Cerebellar nuclear complex (tissue), 1 donor: ENCODE results near the gene TRIM40.

Experiments
- DNase-seq, 2 experiments: peaks; one replicate each; lab custom pipeline; 2025; lab: John Stamatoyannopoulos, UW

The TRIM40 gene, protein sequence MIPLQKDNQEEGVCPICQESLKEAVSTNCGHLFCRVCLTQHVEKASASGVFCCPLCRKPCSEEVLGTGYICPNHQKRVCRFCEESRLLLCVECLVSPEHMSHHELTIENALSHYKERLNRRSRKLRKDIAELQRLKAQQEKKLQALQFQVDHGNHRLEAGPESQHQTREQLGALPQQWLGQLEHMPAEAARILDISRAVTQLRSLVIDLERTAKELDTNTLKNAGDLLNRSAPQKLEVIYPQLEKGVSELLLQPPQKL

DNA sequence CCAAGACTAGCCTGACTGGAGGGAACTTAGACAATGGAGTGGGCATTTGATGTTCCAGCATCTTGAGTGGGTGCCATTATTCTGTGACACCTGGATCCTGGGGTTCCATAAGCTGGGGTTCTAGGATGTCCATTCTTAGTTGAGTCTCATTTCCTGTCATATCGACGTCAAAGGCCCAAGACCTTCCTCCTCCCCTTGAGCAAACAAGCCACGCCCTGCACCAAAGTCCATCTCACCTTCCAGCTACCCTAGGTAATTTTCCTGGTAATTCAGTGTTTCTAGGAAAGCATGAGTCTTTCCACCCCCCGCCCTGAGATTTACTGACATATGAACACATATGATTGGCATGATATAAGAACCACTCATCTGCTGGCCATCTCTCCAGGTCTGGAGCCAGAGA lies at the start of gene TRIM40:
Gene TRIM40, plus strand, starts transcription at position 384 of the 400 bp plus-strand sequence. CDS start 897 bp downstream, outside the sequence.
- no peak for DNase-seq

DNA sequence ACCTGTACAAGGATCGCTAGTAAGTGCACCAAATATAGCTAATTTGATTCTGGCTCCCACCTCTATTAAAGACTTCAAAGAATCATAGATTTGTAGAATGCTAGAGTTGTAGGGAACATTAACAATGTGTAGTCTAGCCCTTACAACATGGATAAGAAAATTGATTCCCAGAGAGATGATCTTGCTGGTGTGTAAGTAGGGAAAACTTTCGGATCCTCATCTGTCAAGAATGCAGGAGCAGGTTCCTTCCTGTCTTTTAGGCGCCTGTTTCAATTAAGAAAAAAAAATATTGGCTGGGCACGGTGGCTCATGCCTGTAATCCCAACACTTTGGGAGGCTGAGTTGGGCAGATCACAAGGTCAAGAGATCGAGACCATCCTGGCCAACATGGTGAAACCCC lies 48.1 kb upstream of the TRIM40 start:
- DNase-seq = no peak

DNA sequence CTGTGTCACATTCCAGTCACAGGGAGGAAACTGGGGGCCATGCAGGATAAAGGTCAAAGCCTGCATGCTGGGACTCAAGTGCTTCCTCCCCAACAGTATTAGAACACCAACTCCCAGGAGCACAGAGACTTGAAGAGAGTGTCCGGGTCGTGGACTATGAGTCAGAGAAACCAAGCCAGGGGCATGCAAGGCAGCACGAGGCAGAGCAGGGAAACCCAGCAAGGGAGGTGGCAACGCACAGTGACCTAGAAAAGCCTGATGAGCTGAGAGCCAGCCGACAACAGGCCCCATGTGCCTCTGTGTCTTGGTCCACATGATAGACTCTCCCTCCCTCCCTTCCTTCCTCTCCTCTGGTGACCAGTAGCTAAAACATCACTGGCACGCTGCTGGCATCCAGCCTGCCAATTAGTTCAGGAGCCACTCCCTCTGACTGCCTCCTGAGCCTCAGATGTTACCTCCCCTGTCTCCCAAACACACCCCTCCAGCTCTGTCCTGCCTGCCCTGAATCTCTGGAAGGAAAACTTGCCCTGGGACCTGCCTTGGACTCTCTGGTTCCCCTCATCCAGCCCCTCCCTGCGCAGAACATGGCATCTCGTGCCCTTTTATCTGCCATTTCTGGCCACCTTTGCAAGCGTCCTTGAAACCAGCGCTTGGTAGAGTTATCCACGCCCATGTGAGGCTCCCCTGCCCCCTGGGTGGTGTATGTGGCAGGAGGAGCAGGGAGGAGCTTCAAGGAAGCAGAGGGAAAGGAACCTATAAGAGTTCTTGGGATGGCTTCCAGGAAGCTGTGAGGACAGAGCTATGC lies 44.2 kb upstream of the TRIM40 start:
- DNase-seq = no peak

DNA sequence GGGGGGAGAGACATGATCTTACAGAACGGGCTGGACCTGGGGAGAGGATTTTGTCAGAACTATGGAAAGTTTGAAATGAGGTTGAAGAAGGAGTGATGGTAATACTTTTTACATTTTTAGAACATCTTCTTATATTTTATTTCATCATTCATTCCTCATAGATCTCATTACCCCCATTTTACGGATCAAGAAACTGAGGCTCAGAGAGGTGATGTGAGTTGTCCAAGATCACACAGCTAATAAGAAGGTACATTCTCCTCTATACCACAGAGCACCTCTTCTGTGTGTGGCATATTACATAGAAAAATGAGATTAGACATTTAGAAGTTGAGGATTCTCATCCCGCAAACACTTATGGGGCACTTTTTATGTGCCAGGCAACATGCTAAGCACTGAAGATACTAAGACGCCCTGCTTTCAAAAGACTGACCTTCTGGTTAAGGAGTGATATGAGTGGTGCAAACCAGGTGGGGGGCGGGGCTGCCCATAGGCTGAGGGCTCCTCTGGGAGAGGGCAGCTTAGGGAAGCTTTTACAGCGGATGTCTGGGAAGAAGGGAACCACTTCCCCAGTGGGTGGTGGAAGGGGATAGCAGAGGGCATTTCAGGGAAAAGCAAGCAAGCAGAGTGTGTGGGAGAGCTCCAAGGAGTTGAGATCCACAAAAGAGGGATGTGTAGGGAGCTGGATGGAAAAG lies 42.9 kb upstream of the TRIM40 start:
- no peak for DNase-seq

DNA sequence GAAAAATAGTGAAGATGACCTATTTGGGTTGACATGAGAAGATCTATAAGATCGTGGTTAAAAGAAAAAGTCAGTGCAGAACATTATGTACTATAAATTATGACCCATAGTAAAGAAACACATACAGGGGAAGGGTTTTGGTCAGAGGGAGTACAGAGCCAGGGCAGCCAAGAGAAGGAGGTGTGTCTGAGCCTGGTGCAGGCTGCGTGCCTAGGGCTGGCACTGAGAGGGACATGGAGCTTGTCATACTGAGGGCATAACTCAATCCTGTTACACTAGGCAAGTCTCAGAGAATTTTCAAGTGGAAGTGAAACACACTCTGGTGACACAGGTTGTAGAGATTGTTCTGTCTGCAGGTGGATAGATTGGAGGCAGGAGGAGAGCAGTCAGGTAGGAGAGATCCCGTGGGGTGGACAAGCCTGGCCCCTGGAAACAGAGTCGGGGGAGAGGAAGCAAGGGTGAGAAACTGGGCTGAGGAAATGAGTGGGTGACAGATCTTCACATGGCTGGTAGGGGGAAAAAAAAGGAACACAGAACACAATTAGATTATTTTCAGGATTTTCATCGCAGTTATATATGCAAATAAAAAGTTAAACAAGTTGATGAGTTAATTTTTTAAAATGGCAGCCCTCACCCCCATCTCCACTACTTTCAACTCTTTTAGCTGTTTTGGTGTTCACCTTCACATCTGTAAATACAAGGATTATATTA lies 41.8 kb upstream of the TRIM40 start:
- no peak for DNase-seq

DNA sequence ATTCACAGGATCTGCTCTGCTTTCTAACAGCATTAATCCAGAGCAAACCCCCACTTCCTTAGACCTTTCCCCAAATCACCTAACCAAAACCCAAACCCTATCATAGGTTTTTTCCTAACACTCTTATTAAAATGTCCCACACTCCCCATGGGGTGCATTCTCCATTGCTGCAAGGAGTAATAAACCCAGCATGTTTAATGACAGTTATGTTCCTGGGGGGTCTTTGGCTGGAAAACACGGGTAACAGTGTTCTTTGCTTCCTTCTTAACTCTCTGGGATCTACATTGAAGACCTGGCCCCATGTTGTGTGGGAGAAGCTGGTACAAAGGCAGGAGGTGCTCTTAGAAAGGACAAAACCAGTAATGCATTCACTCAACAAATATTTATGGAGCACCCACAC lies 39.1 kb upstream of the TRIM40 start:
- DNase-seq = no peak

DNA sequence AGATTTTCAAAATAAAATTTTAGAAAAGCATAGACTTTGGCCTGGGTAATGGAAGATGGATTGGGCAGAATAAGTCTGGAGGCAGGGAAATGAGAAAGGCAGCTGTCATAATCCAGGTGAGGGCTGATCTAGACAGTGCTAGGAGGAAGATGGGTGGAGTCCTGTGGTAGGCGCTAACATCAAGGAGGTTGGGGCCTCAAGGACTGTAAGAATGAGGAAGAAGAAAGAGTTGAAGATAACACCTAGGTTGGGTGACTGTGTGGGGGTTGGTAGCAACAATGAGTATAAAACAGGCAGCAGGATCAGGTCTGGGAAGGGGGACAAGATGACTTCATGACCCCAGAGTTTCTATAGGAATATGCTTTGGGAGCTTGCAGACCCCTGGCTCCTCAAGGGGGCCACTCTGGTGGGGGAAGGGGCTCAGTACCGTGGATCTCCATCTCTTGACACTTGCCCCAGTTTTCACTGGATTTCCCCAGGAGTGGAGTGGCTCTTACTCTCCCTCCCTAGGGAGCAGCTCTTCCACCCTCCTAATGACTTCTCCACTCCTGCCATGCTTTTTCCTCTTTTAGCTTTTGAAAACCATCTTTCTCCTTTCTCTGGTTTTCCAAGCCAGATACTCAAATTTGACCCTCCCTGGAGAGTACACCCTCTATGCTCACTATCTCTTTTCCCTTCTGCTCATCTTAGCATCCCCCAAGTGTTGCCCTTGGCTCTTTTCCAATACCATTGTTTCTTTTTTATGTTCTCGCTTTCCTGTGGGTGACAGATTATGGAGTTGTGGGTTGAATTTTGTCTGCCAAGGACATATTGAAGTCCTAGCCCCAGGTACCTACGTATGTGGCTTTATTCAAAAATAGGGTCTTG lies 37.8 kb upstream of the TRIM40 start:
- DNase-seq = no peak

DNA sequence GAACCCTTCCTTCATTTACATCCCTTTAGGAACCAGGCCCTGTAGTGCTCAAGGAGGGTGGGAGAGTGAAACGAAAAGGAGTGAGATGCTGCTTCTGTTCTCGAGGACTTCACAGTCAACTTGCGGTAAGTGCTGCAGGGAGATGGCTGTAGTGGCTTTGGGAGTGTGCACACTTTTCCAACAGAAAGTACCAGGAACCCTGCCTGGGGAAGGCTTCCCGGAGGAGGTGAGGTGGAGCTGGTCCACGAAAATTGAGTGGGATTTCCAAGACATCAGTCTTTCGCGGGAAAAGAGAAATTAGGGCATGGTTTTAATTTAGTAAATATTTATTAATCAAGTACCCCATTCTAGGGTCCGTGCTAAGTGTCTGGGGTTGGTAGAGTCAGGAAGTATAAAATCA lies 35.8 kb upstream of the TRIM40 start:
- no peak for DNase-seq

DNA sequence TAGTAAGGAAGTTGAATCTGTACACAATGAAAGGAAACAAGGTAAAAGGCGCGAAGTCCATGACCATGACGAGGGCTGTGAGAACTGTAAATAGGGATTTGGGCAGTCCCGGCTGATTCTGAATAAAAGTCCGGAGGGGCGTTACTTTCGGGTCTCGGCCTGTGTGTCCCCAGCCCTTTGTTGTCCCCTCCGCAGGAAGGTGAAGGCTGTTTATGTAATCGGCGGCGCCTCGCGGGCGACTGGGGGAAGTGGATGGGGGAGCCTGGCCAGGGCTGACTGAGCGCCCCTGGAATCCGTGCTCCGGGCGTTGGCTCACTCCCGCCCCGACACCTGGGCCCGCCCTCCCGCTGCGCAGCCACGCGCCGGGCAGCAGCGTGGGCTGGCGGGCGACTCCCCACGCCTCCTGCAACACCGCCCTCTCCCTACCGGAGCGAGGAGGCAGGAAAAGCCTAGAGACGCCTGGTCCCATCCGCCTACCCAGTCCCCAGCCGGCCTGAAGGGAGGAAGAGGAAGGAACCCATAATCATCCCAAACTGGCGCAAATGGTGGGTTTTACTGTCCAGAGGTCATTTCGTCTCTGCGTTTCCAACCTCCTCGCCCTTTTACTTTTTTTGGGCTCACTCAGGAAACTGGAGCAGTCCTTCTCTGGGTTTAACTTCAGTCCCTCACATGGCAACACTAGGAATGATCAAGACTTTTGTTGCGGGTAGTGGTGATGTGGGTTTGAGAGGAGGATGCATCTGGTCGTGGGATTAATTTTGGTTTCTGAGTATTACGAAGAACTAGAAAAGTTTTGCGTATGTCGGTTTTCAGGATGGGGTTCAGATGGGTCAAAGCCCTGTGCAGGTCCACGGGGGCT lies 35.1 kb upstream of the TRIM40 start:
- no peak for DNase-seq

DNA sequence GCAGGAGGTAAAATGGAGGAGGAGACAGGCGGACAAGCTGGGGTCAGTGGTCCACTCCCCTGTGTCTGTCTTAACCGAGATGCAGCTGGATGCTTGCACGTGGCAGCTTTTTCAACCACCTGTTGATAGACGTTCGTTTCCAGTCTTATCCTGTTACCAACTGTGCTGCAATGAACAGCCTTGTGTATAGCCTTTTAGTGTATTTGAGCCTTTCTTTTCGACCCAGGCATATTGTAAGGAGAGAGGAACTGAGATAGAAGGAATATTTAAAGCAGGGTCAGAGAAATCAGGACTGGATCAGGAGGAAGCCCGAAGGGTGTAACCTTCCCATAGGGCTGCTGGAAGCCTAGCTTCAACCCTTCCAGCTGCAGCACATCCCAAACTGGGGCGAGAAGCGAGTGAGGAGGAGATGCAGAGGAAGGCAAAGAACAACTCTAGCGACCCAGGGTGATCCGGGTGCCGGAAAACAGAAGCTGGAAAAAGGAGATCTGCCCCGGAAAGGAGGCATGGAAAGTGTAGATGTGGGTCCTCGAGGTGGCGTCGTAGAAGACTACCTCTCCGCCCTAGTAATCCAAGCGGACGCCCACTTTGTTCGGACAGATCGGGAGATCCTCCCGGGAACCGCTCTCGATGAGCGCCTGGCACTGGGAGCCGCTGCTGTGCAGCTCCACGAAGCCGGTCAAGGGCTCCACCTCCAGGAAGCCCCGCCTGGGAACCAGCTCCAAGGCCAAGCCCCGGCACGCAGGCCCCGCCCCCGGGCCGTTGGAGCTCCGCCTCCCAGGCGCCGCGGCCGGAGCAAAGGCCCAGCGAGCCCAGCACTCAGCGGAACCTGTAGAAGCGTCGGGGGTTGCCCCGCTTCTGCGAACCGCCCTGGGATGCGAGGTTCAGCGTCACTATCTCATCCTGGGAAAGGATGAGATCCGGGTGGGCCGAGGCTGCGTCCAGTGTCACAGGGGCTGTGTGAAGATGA lies 34.2 kb upstream of the TRIM40 start:
- DNase-seq = no peak

DNA sequence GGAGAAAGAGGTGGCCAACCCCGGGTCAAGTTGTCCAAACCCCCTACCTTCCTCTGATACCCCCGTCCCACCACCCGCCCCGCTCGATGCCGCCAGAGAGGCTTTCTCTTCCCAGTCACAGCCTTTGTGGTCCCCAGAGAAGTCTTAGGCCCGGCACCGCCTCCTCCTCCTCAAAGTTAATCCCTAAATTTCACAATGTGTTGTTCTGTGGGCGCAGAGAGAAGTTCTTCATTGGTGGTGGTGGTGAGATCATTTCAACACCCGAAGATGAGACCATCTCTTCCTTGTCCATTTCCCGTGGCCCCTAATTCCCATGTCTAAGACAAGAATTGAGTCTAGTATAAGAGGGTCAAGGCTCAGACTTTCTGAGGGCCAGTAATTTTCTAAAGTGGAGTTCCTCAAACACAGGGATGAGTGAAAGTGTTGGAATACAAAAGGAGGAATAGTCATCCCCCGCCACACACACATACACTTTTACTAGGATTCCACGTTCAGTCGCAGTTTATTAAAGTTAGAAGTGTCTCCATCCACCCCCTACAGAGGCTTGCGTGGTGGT lies 33.4 kb upstream of the TRIM40 start:
- DNase-seq = no peak

DNA sequence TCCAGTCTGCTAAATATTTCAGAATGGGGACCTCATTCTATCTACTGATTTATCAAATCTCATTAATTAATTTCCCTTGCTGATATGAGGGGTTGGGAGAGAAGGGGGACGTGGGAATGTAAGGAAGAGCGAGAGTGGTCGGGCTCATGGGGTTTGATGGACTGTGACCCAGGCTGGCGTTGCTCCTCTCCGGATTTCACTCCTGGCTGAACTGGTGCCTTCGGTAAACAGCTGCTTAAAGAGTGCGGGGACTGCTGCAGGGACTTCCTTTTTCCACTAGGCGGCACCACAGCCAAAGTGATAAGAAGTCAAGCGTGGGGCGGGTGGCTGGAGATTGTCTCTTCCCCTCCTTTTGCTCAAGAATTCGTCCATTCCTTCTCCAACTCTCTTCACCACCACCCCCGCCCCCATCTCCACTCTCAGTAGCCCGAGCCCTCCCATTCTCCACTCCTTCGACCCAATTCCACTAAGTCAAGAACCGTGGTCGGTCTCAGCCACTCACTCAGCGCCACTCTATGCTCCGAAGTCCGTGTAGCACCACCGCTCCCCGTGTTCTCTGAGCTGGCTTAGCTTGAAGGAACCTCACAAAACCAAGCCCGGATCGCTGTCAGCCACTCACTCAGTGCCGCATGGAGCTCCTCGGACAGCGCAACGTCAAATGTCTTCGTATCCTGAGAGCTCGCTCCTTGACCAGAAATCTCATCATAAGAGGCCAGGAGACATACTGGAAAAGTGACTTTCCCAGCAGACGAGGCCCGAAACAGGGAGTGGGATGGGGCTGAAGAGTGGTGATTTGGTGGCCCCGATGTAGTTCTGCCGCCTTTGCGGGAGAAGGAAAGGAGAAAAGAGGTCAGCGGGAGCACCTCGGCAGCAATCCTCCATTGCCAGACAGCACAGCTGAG lies 32.7 kb upstream of the TRIM40 start:
- DNase-seq = peak in 1 of 2 experiments; percentile 28

DNA sequence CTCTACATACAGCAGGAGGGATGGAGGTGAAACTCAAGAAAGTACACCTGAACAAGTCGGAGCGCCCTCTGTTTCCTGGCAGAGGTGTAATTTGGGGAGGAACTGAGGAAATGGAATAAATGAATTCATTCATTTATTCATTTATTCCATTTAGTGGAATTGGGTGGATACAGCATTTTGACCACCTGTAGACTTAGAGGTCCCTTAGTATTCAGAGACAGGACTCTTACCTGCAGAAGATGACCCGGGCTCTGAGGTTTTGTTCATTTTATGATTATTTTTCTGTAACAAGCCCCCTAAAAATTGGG lies 32.1 kb upstream of the TRIM40 start:
- no peak for DNase-seq

DNA sequence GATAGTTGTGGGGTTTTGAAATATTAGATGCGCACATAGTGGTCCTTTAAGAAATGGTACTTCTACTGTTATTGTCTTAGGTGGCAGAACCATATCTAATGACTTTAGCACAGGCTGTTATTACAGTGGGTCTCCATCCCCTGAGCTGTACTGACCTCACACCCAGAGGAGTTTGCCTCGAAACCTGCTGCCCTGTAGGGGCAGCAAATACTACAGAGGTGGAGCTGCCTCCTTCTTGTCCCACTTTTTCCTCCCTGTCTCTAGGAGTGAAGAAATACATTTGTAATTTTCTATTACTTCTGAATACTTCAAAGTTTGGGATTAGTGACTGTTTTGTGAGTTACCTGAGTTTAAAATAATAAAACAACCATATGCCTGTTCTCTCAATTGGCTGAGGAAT lies 31.3 kb upstream of the TRIM40 start:
- no peak for DNase-seq

DNA sequence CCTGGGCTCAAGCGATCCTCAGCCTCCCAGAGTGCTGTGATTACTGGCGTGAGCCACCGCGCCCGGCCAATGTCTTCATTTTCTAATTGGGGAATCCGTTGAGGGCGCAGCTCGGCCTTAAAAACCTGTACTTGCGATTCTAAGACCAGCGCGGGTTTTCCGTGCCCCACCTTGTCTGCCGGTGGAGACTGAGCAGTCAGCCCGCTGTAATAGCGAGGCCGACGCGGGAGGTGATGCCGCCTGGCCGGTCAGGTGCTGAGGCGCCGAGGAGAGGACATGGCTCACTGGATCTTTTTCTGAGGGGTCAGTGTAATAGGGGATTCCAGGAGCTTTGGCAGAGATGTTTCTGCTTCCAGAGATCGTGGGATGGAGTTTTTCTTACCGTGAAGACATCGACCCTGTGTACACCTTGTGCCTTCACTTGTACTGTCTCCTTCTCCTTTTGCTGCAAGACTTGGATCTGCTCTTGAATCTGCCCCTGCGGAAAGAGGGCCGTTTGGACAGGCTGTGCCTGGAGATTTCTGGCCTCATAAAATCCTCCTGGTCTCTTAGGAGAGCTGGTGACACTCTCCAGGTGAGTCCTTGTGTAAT lies 24.6 kb upstream of the TRIM40 start:
- no peak for DNase-seq

DNA sequence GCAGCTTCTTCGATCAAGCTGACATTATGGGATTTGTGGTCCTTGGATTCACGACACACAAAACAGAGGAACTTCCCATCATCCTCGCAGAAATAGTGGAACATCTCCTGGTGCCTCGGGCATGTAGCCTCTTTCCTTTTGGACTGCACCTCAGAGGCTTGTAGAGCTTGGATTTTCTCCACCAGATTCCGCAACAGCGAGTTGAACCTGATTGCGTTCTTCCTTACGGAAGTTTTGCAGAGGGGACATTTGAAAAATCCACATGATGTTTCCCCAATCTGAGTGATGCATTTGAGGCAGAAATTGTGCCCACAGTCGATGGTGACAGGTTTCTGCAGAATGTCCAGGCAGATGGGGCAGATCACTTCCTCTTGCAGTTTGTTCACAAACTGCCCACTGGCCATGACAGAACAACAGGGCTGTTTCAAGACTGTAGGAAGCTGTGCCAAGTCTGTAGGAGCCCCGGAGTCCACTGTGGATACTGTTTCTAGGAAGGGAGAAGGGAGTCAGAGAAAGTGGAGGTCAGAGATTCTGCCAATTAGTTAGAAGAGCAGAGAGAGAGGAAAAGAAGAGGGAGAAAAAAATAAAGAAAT lies 23.4 kb upstream of the TRIM40 start:
- DNase-seq = no peak
